ENCODE results near the gene PPP1R13L.

DNA sequence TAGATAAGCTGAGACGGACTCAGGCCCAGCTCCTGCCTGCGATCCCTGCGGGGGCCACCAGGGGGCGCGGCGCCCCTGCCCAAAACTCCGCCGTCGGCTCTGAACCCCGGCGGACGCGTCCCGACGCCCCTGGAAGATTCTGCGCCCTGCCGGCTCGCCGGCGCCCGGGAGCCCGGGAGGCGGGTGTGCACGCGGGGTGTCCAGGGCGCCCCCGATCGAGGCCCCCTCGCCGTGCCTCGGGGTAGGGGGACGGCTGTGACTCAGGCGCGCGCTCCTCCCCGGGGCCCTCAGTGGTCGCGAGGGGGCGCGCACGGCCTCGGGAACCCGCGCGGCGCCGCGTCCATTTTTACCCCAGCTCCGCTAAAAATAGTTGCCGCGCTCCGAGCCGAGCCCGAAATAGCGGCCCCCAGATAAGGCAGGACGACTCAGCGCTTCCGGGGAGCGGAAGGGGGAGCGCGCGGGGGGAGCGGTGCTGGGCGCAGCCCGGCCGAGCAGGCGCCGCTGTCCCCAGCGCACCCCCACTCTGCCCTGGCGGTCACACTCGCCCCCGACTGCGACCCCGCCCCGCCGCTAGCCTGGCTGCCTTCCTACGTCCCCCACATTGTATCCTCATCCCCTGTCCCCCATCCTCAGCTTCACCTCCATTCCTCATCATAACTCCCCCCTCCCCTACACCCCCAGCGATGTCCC is 34.8 kb upstream of the PPP1R13L start:
- peak; percentile 97 for TF ChIP-seq CTCF (IDR thresholded peaks at IDR 0.05; ENCODE audit: low read depth, low read length)
- no peak for TF ChIP-seq EZH2phosphoT487 (IDR thresholded peaks at IDR 0.05; ENCODE audit: low read depth)
